NCI-H2081 (cell line): ENCODE measurements around the gene BRWD1.

Experiments
- DNase-seq, 2 experiments: peaks; one replicate each; lab custom pipeline; 2025; lab: John Stamatoyannopoulos, UW

The BRWD1 gene

GRCh38 chr21:39134288-39134810 is 179.1 kb downstream of the BRWD1 start:
- no peak for DNase-seq
